GM19438 (cell line): Measurements from ENCODE around the gene METRNL.

Experiments
- ATAC-seq: cut with Tn5 transposase; IDR thresholded peaks from one replicate; pipeline ENCODE4 v1.9.1; 2021; ENCODE audit warnings: low read depth; ENCODE audit not compliant: unreplicated experiment

The METRNL gene

DNA sequence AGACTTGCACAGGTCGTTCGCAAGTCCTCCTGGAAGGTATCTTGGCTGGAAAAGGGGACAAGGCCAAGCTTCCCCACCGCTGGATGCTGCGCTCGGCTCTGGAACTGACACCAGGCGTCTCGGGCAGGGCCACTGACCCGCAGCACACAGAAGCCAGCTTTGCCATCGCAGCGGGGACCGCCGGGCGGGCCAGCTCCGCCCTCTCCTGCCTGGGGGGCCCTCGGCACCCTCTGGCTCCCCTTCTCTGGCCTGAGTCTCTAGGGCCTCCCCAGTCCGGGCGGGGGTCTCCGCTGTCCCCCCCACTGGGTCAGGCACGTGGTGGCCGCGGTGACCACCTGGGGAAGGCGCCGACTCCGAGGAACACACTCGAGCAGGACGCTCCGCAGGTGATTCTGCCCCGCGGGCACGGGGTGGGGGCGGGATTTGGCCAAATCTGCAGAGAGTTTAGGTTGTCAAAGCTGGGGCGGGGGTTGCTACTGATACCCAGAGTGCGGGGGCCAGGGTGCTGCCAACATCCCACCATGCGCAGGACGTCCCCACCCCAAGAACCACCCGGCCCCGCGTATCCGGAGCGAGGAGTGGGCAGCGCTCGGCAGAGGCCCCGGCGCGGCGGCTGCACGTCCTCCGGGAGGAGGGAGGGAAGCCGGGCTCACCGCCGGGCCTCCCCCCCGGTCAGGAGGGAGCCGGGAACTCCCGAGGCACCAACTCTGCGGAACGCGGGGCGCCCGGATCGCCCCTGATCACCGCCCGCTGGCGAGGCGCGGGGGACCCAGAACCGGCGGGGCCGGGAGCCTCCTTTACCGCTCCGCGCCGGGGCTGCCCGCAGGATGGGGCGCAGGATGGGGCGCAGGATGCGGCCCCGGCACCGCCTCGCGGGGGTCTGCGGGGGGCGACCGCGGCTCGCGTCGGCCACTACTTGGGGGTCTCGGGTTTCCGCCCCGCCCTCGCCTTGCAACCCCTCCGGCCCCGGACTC lies 744 bp upstream of the METRNL start:
- ATAC-seq = no peak

DNA sequence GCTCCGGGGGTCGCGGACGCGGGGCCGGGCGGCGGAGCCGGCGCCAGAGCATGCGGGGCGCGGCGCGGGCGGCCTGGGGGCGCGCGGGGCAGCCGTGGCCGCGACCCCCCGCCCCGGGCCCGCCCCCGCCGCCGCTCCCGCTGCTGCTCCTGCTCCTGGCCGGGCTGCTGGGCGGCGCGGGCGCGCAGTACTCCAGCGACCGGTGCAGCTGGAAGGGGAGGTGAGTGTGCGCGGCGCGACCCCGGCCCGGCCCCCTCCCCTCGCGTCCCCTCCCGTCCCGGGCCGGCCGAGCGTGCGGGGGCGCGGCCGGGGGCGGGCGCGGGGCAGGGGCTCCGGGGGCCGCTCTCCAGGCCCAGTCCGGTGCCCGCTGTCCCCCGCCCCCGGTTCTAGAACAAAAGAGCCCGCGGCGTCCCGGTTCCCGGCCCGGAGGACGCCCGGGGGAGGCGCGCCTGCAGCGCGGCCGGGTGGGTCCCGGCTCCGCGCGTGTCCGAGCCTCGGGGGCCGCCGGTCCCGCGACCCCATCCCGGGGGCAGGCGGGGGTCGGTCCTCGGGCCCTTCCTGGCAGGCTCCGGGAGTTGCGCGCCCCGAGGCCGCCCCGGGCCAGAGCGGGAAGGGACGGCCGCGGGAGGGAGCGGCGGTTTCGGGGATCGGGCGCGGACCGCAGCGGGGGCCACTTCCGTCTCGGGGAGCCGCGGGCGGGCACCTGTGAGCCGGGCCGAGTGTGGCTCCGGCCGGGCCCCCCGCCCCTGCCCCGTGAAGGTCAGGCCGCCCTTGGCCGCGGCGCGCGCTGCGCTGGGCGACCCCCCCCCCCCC lies 563 bp downstream of the METRNL start:
- ATAC-seq = no peak

DNA sequence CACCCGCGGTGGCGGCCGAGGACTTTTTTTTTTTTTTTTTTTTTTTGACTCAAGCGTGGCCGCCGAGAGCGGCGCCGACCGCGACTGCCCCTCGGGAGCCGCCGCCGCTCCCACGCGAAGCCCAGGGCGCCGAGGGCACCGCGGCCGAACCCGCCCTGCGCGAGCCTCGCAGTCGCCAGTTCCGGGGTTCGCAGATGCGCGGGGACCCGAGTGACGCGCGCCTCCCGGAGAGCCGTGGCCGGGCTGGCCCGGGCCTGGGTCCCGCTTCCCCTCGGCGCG lies 1.1 kb downstream of the METRNL start:
- no peak for ATAC-seq

DNA sequence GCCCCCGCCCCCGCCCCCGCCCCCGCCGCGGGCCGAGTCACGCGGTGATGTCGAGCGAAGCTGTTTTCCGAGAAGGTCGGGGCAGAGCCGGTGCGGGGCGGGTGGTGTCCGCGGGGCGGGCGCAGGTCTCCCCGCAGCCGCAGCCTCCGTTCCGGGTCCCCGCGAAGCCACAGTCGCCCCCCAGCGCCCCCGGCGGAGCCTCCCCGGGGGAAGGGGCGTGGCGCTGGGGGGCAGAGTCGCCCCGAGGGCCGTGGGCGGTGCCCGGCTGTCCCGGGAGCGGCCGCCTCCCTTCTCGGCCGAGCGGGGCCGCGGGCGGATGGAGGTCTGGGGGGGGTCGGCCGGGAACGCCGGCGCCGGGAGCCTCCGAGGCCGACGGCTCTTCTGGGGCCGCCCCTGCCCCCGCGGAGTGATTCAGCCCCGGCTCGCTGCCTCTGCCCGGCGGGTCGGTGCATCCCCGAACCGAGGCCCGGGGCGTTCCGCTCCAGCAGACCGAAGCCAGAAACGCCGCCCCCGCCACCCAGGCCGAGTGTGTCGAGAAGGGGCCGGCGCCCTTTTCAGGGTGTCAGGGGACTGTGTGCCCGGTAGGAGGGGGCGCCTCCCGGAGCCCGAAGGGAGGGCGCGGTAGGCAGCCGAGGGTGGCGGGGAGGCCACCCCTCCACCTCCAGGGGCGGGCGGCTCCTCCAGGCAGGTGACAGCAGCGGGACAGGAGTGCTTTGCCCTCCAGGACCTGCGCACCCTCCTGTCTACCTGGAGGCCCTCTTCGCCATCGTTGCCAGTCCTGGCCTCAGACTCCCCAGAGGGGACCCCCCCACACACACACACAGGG lies 1.7 kb downstream of the METRNL start:
- ATAC-seq = no peak

DNA sequence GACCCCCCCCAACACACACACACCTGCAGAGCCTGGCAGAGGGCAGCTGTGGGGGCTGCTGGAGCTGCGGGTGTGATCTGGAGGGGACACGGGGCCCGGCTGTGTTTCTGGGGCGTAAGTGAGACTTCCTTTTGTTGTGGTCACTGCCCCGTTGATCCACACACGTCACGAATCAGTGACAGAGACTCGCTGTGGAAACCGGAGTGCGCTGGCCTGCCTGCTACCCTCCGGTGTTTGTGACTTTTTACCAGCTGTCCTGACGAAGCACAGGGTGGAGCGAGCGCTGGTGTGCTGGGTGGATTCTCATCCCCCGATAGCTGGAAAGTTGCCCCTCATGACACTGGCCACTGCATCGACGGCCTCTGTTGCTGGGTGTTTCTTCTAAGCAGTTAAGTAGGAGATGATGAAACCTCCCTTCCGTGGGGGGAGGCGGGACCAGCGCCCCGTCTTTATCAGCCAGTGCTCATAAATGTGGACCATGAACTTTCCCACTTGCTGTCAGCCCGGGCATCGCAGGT lies 2.3 kb downstream of the METRNL start:
- ATAC-seq = no peak

DNA sequence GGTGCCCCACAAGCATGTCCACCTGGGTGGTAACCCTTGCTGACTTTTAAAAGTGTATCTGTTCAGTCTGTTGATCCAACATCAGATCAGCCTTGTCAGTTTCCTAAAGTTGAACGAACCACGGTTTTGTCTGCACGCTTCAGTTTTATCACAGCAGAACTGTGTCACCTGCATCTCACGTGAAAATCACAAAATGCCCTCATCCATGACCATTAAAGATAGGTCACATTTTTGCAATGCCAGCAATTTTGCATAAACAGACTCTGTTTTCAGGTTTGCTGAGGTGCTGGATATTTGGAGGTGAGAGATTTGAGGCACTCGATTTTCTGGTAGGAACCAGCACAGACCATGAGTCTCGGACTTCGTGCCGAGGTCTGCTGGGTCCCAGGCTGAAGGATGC lies 3.0 kb downstream of the METRNL start:
- no peak for ATAC-seq

DNA sequence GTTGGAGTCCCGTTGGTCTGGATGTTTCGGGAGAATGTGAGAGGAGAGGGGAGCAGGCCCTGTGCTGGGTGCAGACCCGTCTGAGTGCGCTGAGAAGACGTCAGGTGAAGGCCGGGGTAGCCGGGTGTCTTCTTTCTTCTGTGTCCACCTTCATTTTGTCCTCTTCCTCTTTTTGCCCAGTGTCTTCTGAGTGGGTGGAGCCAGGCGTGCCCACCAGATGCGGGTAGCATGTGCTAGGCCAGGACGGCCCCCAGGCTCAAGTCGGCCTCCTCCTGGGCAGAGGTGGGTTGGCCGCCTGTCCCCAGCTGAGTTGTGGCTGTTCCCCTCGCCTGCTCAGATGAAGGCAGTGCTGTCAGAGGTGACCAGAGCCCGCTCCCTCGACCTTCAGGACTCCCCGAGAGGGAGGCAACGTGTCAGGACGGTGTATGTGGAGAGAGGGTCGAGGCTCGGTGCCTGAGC lies 3.5 kb downstream of the METRNL start:
- ATAC-seq = no peak

DNA sequence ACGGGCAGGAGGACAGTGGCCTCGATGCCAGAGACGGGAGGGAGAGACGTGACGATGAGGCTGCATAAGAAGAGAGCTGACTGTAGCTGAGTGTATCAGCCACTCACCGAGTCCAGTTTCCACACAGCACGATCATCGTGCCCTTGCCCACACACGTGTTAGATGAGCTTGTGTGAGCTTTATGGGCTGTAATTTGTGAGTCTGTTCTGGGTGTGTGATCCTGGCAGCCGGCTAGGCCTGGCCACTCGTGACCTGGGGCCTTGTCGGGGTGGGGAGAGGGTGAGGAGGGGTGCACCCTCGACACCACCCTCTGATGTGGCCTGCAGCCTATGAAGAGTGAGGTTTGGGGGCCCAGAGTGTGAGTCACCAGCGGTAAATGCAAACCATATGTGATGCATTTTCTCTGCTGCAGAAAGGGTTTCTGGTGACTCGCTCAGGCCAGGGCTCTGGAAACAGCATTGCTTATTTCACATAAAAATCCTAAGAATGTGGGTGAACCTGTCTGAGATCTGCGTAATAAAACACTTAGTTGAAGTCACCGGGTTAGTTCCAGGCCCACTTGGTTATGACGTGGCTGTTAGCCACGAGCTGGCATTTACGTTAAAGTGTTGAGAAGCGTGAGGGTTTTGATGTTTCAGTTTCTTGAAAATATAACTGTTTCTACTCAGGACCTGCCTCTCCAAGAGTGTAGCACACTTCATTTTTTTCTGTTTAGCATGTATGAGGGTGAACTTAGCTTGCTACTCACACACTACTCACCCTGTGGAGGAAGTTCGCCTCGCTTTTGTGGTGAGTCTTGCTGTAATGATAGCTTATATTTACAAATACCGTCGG lies 4.2 kb downstream of the METRNL start:
- ATAC-seq = no peak

DNA sequence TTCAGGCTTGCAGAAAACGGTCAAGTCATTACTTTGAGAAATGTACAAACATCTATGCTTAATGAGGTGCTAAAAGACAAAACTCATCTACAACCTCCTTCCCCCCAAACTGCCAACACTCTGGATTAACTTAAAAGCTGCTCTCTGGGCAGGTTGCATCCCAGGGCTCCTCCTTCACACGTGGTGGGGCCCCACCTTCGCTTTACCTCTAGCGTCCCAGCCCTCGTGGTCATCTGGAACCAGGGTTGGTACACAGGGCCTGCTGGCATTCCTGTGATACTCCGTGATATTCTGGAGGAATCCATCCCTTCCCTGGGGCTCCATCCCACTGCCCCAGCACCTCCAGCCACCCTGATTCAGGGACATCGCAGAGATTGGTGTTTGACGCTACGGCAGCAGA lies 4.8 kb downstream of the METRNL start:
- ATAC-seq = no peak

DNA sequence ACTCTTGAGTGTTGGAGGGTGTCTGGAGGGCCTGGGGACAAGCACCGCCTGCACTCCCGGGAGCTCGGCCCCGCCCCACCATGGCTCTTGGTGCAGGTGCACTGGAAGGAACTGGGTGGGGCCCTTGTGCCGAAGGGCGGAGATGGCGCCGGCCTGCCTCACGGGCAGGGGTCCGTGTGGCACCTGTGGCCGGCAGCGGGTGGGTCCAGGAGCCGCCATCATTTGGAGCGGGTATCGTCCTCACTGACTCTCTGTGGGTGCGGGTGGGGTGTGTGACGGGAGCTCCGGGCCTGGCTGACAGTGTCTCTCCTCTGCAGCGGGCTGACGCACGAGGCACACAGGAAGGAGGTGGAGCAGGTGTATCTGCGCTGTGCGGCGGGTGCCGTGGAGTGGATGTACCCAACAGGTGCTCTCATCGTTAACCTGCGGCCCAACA lies 5.2 kb downstream of the METRNL start:
- ATAC-seq = no peak

DNA sequence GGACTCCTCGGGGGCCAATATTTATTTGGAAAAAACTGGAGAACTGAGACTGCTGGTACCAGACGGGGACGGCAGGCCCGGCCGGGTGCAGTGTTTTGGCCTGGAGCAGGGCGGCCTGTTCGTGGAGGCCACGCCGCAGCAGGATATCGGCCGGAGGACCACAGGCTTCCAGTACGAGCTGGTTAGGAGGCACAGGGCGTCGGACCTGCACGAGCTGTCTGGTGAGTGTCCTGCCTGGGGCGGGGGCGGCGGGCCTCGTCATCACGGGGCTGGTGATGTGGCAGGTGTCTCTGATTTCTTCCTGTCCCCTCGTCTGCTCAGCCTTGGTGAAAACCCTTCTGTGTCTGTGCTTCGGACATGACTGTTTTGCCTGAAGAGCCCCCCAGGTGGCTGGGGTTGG lies 5.7 kb downstream of the METRNL start:
- ATAC-seq = no peak

DNA sequence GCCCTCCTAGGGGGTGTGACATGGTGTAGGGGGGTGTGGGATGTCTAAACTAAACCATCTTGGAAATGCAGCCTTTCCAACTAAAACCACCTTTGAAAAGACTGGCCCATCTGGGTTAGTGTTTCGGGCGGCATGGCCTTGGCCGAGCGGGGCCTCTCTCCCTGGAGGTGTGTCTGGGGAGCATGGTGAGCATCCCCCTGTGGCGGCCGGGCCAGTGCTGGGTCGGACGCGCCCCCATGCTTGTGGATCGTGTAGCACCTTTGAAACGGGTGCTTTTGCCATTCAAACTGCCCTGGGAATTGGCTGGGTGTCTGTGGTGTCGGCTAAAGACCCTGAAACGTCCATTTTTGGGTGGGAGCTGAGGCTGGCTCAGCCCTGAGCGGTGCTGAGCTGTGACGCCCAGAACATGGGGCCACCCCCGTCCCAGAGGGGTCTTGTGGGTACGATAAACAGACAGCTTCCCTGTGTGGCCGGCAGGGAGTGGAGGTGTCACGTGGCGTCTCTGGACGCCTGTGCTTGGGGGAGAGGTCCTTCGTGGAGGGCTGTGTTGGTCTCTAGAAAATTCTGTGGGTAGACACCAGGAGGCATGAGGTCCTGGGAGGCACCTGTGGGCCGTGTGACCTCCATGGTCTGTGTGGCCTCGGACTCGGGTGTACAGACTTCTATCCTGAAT lies 6.3 kb downstream of the METRNL start:
- no peak for ATAC-seq

DNA sequence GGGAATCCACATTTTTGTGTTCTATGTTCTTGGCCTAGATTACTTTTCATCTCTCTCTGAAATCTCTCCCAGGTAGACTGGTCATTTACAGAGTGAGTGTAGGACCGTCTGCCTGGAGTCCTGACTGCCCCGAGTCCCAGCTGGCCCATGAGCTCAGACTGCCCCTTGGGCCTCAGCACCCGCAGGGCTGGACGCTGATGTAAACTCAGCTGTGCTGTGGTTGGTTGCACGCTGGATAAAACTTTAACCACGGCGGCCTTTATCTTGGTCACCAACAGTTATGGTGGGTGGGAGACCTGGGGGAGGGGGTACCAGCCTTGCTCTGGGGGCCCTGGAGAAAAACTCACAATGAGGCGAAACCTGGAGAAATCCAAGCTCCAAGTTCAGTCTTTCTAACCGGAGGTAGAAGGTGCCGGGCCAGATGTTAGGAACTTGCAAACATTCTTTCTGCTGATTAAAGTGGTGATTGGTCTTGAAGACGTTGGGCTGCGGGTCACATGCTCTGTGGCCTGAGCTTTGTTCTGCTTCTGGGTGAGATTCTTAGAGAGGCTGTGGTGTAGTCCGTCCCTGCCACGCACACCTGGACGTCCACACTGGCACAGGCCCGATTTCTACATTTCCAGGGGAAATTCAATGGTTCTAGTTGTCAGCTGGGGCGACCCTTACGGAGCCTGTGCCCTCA lies 6.9 kb downstream of the METRNL start:
- no peak for ATAC-seq

DNA sequence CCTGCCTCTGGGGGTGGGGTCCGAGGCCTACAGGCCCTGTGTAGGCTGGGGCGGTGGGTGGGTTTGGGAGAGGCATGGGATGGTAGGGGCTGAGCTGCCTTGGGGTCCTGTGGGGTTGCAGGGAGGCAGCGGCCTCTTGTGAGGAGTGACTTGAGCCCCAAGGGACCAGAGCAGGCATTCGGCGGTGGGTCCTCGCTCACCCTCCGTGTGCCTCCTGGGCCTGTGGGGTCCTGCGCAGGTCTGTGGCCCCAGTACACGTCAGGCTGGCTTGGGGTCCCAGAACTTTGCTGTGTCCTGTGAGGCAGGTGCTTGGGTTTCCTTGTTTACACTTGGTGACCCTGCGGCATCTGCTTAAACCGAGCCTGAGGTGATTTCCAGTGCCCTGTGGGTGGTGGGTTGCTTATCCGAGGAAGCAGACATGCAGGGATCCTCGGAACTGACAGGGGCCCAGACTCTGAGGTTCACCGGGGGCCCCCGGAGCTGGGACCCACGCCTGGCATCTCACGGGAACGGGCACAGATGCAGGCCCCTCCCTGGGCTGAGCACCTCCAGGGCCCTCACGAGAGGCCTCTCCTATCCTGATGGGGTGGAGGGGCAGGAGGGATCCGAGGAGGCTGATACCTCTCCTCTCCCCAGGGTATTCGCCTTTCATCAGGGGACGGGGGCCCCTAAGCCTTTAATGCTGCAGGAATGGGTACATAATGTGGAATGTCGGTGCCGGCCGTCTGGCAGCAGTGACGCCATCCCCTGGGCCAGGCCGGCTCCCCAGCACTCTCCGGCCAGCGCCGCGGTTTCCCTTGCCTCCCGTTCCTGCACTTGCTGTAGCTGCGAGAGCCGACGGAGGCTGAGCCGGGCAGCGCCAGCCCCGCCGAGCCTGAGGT lies 7.7 kb downstream of the METRNL start:
- ATAC-seq = no peak

DNA sequence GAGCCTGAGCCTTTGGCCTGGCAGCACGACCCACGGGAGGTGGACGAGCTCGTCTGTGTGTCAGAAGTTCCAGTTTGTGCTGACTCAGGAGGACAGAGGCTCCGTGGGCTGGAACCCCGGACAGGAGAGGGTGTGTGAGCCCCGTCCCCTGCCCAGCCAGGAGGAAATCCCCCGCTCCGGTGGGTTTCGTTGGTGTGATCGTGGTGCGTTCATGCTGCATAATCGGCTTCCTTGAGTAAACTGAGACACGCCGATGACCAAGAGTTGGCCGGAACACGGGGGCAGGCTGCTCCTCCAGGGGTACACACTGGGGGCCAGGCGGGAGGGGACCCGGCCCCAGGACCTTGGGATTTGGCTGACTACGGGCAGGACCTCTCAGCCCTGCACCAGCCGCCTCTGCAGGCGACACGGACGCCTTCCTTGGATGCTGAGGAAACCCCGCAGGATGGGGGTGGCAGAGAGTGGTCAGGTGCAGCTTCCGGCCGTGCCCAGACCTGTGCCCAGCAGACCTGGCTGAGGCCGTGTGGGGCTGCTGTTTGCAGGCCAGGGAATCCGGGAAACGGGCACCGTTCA lies 8.5 kb downstream of the METRNL start:
- no peak for ATAC-seq

DNA sequence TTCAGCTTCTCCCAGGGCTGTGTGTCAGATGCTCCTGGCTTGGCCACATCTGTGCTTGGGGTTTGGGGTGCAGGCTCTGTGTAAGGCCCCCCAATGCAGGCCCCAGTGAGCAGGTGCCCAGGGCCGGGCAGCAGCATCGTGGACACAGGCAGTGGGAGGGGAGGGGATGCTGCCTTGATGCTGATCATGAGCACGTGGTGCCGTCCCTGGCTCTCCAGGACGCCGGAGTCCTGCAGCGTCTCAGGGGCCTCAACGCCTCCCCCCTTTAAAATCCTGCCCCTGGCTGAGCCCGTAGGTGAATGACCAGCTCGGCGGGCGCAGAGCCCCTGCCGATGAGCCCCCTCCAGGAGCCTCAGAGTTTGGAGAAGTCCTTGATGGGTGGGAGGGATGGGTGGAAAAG lies 9.0 kb downstream of the METRNL start:
- no peak for ATAC-seq

DNA sequence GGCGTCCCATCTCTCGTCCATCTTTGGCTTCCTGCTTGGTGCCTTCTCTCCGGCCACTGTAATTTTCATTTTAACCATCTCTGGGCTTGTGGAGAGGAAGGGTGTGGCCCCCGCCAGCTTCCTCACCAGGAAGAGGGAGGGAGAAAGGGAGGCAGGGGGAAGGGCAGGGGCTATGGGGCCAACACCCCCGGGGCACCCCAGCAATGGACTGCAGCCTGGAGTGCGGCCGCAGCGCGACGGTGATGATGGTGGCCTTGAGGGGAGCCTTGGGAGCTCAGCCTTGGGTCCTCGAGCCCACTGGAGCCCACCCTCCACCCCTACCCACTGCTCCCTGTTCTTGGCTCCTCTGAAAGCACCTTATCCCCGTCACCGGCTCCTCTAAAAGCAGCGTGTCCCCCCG lies 9.5 kb downstream of the METRNL start:
- ATAC-seq = no peak
